Measurements from ENCODE around the gene ASMT.

- no peak for TF ChIP-seq POLR2A (IDR thresholded peaks at IDR 0.05)
- TF ChIP-seq, protein P1, sequence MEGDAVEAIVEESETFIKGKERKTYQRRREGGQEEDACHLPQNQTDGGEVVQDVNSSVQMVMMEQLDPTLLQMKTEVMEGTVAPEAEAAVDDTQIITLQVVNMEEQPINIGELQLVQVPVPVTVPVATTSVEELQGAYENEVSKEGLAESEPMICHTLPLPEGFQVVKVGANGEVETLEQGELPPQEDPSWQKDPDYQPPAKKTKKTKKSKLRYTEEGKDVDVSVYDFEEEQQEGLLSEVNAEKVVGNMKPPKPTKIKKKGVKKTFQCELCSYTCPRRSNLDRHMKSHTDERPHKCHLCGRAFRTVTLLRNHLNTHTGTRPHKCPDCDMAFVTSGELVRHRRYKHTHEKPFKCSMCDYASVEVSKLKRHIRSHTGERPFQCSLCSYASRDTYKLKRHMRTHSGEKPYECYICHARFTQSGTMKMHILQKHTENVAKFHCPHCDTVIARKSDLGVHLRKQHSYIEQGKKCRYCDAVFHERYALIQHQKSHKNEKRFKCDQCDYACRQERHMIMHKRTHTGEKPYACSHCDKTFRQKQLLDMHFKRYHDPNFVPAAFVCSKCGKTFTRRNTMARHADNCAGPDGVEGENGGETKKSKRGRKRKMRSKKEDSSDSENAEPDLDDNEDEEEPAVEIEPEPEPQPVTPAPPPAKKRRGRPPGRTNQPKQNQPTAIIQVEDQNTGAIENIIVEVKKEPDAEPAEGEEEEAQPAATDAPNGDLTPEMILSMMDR (IDR thresholded peaks at IDR 0.05) = no peak
Observed at GRCh38 chrX:1656379-1656778, 41.5 kb downstream of the ASMT start.

All from lower leg skin (tissue), 3 donors.